Measurements from ENCODE around the gene PSMB7.

PSMB7 gene

DNA sequence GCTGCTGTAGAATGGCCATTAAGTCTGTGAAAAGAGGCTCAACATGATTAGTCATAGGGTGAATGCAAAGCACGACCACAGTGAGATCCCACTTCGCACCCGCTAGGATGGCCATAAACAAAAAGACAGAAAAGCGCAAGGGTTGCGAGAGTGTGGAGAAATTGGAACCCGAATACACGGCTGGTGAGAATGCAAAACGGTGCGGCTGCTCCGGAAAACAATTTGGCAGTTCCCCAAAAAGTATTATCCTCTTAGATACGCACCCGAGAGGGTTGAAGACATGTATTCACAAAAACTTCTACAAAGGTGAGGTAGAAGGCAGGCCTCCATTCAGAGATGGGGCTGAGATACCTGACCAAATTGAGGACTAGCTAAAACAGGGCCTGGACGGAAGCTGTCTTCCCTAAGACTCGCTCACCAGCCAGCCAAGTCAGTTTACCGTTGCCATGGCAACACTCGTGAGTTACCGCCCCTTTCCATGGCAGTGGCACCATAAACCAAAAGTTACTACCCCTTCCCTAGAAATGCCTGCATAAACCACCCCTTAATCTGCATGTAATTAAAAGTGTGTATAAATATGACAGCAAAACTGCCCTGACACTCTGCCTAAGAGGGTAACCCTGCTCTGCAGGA, 726 bp upstream of the PSMB7 start:
- peak overlapping the region; percentile 99 for H2AFZ ChIP-seq (ENCODE audit: low read depth, low read length, severe bottlenecking)
- H3K27ac ChIP-seq (ENCODE audit: low read depth, low read length), result no peak overlapping the region
- H4K20me1 ChIP-seq (ENCODE audit: low read depth, low read length), result no peaks in the 10 kb centered on the region
- peak overlapping the region; percentile 39 for H3K4me2 ChIP-seq (ENCODE audit: low read depth, low read length, poor library complexity, severe bottlenecking)
- TF ChIP-seq CTCF (IDR thresholded peaks at IDR 0.05; ENCODE audit: insufficient read depth, low read length, poor library complexity, severe bottlenecking) (no peak), EZH2phosphoT487 (conservative IDR thresholded peaks at IDR 0.05; ENCODE audit: low read length) (no peak)
- H3K4me3 ChIP-seq (ENCODE audit: insufficient read depth, low read length, poor library complexity, severe bottlenecking), result peak overlapping the region; percentile 40
- H3F3A ChIP-seq (ENCODE audit: insufficient read depth), result no peaks in the 10 kb centered on the region
- H3K27me3 ChIP-seq (ENCODE audit: low read length), result no peaks in the 10 kb centered on the region
- H3K9me3 ChIP-seq (ENCODE audit: insufficient read depth, low read length), result 0 out of 2 replicates have a peak, but pooled peaks cover 5% of the 10 kb centered on the region
- H3K36me3 ChIP-seq (ENCODE audit: low read length), result peaks cover 18% of the 10 kb centered on the region
- H3K9me2 ChIP-seq (replicated peaks; ENCODE audit: insufficient read depth, low read length), result no peaks in the 10 kb centered on the region
- H3K79me2 ChIP-seq (ENCODE audit: insufficient read depth, low read length), result peaks cover 19% of the 10 kb centered on the region
- no peak overlapping the region for H3K9ac ChIP-seq (ENCODE audit: low read length)

- peaks cover 19% of the 10 kb centered on the region for H3K79me2 ChIP-seq (ENCODE audit: insufficient read depth, low read length)
Observed at GRCh38 chr9:124414612-124415011, 630 bp downstream of the PSMB7 start.

DNA sequence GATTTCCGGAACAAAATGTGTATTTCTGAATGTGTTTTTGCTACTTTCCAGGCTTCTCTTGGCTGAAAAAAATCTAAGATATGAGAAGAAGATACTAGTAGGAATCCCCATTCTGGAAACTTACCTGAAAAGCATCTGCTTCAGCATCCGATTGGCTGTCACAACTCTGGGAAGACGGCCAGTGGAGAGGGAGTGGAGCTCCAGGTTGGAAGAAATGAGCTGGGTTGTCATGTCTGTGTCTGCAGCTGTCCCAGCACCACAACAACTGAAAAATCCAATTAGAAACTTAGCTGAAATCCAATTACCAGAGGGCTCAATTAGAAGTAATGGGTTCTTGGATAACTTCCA, 3.0 kb downstream of the PSMB7 start:
- H3K9me3 ChIP-seq (ENCODE audit: insufficient read depth, low read length), result 0 out of 2 replicates have a peak, but pooled peaks cover 5% of the 10 kb centered on the region
- no peak overlapping the region for H3K4me2 ChIP-seq (ENCODE audit: low read depth, low read length, poor library complexity, severe bottlenecking)
- H3K27me3 ChIP-seq (ENCODE audit: low read length), result no peaks in the 10 kb centered on the region
- H4K20me1 ChIP-seq (ENCODE audit: low read depth, low read length), result no peaks in the 10 kb centered on the region
- peaks cover 33% of the 10 kb centered on the region for H3K79me2 ChIP-seq (ENCODE audit: insufficient read depth, low read length)
- peaks cover 26% of the 10 kb centered on the region for H3K36me3 ChIP-seq (ENCODE audit: low read length)
- H3K9ac ChIP-seq (ENCODE audit: low read length), result no peak overlapping the region
- H2AFZ ChIP-seq (ENCODE audit: low read depth, low read length, severe bottlenecking), result no peak overlapping the region
- H3K9me2 ChIP-seq (replicated peaks; ENCODE audit: insufficient read depth, low read length), result no peaks in the 10 kb centered on the region
- H3F3A ChIP-seq (ENCODE audit: insufficient read depth), result no peaks in the 10 kb centered on the region
- H3K27ac ChIP-seq (ENCODE audit: low read depth, low read length), result no peak overlapping the region
- TF ChIP-seq EZH2phosphoT487 (conservative IDR thresholded peaks at IDR 0.05; ENCODE audit: low read length), result no peak
- TF ChIP-seq CTCF (IDR thresholded peaks at IDR 0.05; ENCODE audit: insufficient read depth, low read length, poor library complexity, severe bottlenecking), result no peak
- H3K4me3 ChIP-seq (ENCODE audit: insufficient read depth, low read length, poor library complexity, severe bottlenecking), result no peak overlapping the region

More at GRCh38 chr9:124414612-124415011, 630 bp downstream of the PSMB7 start:
- Histone ChIP-seq H3K4me2 (ENCODE audit: low read depth, low read length, poor library complexity, severe bottlenecking) (peak overlapping the region; percentile 72), H3K4me3 (ENCODE audit: insufficient read depth, low read length, poor library complexity, severe bottlenecking) (peak overlapping the region; percentile 87), H3K9me2 (replicated peaks; ENCODE audit: insufficient read depth, low read length) (no peaks in the 10 kb centered on the region), H3K27ac (ENCODE audit: low read depth, low read length) (no peak overlapping the region), H2AFZ (ENCODE audit: low read depth, low read length, severe bottlenecking) (no peak overlapping the region), H3F3A (ENCODE audit: insufficient read depth) (no peaks in the 10 kb centered on the region), H3K9ac (ENCODE audit: low read length) (peak overlapping the region; percentile 67), H3K9me3 (ENCODE audit: insufficient read depth, low read length) (0 out of 2 replicates have a peak, but pooled peaks cover 5% of the 10 kb centered on the region), H4K20me1 (ENCODE audit: low read depth, low read length) (no peaks in the 10 kb centered on the region), H3K27me3 (ENCODE audit: low read length) (no peaks in the 10 kb centered on the region), H3K36me3 (ENCODE audit: low read length) (peaks cover 22% of the 10 kb centered on the region)
- TF ChIP-seq EZH2phosphoT487 (conservative IDR thresholded peaks at IDR 0.05; ENCODE audit: low read length) (no peak), CTCF (IDR thresholded peaks at IDR 0.05; ENCODE audit: insufficient read depth, low read length, poor library complexity, severe bottlenecking) (no peak)
